Hindlimb muscle (tissue), 1 donor: ENCODE measurements around the gene MSRB3. TPM values are rescaled to one million over a fixed set of nuclear protein-coding genes. Genes with fewer than 3 reads are reported as not detected.
A peak's percentile ranks its signal among the peaks of the same experiment; 100 is the strongest.
"Not testable (repeated sequence)": the region's sequence is repeated elsewhere in the genome, so short reads cannot be mapped to it uniquely, and the experiment has no call there.

Experiments used
- DNase-seq: peaks from one replicate; pipeline ENCODE4 v3.0.0-alpha.2; 2013
- polyA plus RNA-seq: library from polyadenylated mRNA; unstranded; fragments of 120-200 nt; gene quantifications from one replicate; pipeline ENCODE4 v1.2.1, GENCODE V29; 2013; ENCODE audit not compliant: insufficient read length

Gene MSRB3
- polyA plus RNA-seq, 1 donor: 41.3 TPM

DNA sequence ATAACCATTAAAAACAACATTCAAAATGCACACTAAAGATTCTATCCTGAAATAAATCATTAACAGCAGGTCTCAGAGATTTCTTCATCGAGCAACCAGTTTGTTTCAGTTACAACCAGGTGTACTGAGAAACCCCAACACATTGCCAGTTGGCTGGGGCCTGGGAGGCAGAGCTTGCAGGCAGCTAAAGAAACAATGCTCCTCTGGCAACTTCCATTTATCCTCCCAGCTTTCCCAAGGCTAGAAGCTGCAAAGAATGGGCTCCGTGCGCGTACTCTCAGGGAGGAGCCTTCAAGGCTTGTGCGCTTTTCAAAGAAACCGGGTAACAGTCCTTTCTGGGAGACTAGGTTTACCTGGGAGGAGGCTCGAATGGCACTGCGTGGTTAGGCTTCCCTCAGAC, 181.6 kb downstream of the MSRB3 start:
- DNase-seq: no peak

DNA sequence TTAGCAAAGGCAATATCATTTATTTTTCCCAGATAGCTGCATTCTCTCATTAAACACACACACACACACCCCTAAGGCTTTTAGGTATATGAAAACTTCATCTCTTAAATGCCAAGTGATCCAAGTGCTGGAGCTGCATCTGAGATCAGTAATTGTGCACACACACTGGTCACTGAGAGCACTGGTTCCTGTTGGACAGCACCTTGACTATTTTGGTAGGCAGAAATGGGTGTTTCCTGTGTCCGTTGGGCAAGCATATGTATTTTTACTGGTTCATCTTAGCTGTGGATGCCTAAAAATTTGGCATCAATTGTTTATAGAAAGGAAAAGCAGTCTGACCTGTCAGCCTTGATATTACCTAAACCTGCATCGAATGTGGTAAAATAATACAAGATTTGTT, 182.5 kb downstream of the MSRB3 start:
- no peak for DNase-seq

DNA sequence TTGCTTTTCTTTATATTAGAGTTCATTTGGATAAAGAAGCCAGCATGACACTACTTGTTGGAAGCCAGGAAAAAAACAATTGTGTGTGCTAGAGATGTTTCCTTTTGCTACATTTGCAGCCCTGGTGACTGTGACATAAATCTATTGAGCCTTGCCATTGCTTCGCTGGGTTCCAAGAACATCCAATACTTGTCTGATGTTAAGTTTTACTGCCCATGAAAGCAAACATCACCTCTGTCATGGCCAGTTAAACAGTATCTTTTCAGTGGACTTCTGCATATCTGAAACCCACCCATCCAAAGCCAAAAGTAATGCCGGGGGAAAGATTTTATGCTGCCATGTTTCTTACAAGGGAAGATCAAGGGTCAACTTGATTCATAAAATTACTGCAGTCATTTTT, 184.0 kb downstream of the MSRB3 start:
- no peak for DNase-seq

DNA sequence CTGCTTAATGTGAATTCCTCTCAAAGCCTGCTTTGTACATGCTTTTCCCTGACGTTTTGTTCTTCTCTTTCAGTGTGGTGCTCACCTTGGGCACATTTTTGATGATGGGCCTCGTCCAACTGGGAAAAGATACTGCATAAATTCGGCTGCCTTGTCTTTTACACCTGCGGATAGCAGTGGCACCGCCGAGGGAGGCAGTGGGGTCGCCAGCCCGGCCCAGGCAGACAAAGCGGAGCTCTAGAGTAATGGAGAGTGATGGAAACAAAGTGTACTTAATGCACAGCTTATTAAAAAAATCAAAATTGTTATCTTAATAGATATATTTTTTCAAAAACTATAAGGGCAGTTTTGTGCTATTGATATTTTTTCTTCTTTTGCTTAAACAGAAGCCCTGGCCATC, 184.6 kb downstream of the MSRB3 start:
- no peak for DNase-seq

DNA sequence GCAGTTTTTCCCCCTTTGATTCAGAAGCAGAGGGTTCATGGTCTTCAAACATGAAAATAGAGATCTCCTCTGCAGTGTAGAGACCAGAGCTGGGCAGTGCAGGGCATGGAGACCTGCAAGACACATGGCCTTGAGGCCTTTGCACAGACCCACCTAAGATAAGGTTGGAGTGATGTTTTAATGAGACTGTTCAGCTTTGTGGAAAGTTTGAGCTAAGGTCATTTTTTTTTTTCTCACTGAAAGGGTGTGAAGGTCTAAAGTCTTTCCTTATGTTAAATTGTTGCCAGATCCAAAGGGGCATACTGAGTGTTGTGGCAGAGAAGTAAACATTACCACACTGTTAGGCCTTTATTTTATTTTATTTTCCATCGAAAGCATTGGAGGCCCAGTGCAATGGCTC, 185.1 kb downstream of the MSRB3 start:
- no peak for DNase-seq

DNA sequence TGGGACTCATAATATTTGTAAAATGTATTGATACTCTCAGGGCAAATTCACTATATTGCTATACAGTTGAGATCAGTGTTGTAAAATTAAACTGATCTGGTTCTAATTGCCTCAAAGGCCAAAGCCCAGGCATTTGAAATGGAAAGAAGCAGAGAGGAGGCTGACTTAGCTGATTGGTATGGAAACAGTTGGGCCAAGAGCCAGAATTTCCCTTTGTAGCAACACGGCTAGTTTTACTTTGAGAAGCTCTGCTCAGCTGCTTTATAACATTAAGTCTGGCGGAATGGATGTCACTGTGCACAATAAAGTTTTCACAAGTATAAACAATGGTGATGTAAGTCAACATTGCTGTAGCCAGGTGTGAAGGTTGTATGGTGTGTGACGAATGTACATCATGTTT, 186.4 kb downstream of the MSRB3 start:
- DNase-seq: peak; percentile 60

DNA sequence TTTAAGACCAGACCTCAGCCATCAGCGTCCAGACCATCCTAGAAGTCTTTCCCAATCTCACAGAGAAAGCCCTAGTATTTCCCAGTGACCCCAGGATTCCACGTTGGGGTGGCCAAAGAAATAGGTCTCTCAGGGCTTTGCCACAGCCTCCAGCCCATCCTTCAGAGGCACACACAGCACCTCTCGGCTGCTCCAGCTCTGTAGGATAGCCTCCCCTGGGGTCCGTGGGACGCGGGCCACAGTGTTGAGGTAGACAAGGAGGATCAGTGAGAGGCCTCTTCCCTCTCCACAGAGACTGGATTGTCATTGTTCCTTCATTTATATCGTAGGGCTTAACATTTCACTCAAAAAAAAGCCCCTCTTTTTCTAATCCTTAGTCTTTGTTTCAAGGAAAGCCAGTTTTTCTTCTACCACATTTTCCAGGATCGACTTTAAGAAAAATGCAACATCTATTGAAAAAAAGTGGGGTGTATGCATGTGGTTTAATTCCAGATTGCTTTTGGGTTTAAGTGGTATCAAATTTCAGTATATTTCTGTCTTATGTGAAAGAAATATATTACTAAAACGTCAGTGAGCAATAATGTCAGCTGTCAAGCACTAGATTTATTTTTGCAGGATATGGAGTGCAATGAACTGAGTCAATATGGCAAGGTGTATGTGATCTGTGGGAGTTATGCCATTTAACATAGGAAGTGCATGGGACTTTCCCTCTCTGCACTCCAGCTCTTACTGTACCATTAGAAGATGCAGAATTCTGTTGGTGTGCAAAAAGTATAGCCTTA, 187.5 kb downstream of the MSRB3 start:
- no peak for DNase-seq

DNA sequence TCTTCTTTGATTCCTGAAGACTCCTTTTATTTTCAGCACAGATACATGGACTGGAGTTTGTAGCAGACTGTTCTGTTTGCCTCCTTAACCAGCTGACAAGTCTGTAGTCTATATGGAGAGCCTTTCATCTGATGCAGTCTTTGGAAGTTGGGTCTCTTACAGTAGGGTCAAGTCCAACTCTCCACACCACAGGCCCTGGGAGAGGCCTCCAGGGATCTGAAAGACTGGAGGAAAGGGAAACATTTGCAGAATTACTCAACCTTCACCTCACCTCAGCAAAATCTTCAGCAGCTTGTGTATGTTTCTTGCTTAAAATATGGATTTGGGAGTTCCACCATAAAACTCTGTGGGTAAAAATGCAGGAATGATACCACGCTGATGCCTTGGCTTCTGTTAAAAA, 188.4 kb downstream of the MSRB3 start:
- DNase-seq: no peak

DNA sequence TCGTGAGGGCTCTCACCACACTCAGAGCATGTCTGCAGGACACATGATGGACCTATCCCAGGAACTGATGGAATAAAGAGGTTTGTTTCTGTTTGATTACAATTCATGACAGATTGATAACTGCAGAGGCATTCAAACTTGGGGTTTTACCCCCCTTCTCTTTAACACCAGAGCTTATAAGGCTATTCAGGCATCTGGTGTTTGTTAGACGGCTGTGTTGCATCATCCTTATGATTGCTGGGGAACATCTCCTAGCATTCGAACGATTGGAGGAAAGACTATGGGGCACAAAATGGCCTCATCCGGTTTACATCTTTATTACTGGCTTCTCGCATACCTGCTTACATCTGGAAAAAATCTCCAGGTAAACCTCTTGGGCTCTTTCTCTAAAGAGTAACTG, 191.8 kb downstream of the MSRB3 start:
- DNase-seq: no peak

DNA sequence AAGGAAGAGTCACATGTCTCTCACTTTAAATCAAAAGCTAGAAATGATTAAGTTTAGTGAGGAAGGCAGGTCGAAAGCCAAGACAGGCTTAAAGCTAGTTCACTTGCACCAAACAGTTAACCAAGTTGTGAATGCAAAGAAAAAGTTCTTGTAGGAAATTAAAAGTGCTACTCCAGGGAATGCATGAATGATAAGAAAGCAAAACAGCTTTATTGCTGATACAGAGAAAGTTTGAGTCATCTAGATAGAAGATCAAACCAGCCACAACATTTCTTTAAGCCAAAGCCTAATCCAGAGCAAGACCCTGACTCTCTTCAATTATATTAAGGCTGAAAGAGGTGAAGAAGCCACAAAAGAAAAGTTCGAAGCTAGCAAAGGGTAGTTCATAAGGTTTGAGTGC, 193.6 kb downstream of the MSRB3 start:
- no peak for DNase-seq

DNA sequence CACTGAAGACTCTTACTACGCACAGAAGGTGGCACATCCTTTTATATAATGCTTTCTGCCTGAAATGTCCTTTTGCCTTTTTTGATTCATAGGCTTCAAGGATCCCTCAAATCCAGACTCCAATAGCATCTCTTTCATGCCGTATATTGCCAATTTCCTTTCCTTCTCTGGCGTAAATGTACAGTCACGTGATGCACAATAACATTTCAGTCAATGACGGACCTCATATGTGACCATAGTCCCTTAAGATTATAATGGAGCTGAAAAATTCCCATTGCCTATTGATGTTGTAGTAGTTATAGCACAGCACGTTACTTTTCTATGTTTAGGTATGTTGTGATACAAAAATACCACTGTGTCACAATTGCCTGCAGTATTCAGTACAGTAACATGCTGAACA, 196.3 kb downstream of the MSRB3 start:
- DNase-seq: no peak

DNA sequence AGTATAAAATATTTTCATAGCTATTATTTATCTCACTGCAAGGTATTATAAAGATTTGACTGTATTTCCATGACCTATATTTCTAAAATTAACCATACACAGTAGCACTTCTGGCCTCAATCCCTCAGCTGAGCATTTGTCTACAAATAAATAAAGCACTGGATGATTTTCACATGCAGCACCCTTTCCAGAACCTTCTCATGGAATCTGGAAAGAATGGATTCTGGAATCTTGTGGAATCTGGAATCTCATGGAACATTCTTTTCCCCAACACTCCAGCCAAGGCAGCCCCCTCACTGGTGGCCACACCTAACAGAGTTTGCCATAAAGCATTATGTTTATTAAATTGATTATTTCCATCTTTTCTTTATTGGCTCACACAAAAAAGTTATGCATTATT, 199.2 kb downstream of the MSRB3 start:
- DNase-seq: peak; percentile 36

DNA sequence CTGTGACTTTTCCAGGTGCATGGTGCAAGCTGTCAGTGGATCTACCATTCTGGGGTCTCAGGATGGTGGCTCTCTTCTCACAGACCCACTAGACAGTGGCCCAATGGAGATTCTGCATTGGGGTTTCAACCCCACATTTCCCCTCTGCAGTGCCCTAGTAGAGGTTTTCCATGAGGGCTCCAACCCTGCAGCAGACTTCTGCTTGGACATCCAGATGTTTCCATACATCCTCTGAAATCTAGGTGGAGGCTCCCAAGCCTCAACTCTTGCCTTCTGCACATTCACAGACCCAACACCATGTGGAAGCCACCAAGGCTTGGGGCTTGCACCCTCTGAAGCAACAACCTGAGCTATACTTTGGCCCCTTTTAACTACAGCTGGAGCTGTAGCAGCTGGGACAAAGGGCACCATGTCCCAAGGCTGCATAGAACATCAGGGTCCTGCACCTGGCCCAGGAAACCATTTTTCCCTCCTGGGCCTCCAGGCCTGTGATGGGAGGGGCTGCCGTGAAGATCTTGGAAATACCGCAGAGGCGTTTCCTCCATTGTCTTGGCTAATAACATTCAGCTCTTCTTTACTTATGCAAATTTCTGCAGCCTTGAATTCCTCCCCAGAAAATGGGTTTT, 205.5 kb downstream of the MSRB3 start:
- not testable (repeated sequence) for DNase-seq

DNA sequence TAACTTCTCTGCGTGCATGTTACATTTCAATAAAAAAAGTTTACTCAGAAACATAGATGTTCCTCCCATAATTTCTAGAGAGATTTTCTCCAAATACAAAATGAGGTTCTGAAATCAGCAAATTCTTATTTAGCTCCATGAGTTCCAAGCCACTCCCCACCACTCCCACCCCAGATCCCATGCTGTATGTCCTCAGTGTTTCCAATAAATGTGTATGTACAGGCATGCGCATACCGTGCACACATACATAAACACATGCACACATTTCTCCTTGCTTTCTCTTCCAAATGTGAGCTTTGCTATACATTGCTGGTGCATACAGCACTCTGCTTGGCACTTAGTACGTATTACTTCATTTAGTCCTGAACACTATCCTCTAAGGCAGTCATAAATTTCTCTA, 209.7 kb downstream of the MSRB3 start:
- DNase-seq: no peak

DNA sequence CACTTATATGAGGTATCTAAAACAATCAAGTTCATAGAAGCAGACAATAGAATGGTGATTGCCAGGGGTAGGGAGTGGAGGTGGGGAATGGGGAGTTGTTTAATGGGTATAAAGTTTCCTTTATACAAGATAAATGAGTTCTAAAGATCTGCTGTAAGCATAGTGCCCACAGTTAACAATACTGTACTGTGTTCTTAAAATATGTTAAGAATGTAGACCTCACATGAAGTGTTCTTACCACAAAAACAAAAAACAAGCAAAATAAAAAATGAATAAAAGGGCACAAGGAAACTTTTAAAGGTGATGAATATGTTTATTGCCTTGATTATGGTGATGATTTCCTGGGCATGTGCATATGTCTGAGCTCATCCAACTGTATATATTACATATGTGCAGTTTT, 211.8 kb downstream of the MSRB3 start:
- DNase-seq: no peak

DNA sequence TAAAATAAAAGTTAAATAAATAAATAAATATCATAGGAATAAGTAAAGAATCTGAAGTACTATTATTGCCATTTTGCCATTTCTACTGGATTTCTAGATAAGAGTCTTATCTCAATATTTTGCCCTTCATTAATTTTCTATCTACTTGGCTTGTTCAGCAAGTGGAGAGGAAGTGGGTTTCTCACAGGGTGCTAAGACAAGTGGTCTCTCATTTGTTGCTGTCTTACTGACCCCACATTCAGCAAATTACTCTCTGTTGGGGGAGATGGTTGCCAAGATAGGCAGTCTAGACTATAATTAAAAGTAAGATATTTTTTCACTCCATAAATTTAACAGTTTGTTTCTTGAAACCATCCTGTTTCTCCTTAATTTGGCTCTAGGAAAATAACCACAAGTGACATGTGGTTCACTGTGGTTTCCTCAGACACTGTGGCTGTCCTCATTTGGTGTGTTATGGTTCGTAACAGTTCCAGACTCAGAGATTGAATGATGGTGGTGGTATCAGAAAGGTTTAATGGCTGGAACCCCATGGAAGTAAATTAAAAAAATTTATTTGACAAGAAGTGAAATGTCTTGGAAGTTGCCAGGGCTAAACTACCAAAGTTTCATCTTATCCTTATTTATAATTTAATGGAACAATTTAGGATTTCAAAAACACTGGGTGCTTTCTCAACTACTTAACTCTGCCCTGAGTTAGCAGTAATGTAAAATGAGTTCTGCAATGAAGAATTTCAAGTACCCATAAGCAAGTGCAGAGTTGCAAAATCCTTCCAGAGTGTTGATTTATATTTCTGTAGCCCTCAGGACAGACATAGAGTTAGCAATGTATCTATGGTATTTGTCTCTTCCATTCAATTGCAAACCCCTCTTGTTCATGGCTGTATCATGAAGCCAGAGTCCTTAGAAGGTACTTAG, 214.8 kb downstream of the MSRB3 start:
- DNase-seq: no peak

DNA sequence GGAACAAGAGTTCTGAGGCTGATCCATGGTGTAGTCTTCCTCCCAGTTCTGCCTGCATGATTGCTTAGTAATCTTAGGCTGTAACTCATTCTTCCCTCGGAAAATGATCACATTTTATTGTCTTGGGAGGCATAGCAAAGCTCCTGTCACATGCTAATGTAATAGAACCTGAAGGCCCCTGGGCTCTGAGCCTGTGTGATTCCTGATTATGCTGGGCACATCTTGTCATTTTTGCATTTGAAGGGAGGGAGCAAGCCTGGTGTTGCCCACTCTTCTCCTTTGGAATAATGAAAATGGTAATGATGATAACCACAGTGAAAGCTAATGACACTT, 215.4 kb downstream of the MSRB3 start:
- DNase-seq: no peak

DNA sequence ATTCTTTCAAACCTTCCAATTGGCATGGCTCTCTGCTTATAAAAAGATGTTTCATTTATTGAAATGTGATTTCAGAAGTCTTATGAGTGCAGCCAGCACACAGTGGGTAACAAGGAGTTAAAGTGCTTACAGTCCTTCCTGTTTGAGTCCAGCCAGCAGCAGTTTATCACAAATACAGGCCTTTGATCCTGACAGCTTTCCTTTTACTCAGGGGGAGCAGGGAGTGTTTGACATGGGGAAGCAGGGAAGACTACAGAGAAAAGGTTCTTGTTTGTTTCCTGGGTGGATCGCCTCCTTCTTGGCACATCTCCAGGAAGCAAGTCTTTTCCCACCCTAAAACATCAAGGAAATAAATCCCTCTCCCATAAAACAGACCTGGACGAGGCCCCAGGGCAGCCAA, 216.1 kb downstream of the MSRB3 start:
- DNase-seq: no peak

DNA sequence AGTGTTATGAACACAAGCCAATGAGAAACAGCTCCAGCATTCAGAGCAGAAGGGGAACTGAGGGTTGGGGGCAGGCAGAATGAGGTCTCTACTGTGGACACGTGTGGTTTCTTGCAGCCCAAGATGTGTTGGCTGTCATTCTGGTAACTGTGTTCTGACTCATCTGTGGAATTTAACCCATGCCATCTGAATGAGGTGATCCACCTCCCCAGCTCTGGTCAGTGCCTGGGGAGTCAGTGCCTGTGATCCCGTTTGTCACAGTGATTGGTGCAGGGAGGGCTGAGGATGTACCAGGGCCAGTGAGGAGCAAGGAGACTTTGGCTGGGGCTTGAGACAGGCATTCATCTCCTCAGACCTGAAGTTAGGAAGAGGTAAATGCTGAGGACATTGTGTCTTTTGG, 216.8 kb downstream of the MSRB3 start:
- DNase-seq: no peak

DNA sequence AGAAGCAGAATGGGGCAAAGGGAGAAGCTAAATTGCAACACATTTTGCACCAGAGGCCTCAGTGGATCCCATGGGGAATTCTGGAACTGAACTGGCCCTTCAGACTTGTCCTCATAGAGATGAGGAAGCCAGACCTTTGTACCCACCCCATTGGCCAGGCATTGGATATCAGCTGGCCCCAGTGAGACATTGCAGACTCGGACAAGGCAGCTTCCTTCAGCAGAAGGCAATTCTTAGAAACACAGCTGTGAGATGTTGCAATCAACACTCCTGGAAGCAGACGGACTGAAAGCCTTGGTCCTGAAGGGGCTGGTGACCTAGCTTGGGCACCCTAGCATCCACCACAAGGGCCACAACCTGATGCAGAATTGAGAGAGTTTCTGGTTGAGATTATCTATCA, 218.1 kb downstream of the MSRB3 start:
- DNase-seq: no peak

DNA sequence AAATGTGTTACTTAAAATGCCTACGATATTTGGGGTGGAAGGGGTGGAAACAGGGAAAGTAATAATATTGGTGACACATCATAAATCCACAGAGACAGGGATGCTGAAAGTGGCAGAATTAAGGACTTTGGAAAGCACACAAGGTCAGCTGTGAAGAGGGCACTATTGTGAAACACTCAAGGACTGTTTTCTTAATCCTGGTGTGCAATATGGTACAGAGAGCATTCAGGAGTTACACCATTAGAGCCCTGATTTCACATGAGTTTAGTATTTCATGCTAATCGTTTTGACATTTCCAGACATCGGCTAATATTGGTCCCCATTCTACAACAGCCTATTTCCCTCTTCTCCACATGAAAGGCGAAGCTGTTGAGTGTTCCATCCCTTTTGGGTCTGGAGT, 219.2 kb downstream of the MSRB3 start:
- no peak for DNase-seq

DNA sequence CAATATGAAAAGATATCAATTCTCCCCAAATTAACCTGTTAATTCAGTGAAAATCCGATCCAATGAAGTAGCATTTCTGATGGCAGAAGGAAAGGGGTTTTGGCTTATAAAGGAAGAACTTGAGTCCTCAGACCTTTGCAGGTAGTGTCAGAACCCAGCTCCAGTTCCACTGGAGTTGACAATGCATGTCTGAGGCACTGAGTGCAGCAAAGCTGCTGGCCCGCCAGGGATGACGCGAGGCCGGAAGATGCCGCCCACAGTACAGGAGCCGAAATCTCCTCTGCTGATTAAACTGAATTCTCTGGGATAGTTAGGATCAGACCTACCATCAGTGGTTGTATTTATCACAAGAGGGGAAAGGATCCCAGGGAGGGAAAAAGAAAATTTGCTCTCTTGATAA, 220.7 kb downstream of the MSRB3 start:
- DNase-seq: no peak

DNA sequence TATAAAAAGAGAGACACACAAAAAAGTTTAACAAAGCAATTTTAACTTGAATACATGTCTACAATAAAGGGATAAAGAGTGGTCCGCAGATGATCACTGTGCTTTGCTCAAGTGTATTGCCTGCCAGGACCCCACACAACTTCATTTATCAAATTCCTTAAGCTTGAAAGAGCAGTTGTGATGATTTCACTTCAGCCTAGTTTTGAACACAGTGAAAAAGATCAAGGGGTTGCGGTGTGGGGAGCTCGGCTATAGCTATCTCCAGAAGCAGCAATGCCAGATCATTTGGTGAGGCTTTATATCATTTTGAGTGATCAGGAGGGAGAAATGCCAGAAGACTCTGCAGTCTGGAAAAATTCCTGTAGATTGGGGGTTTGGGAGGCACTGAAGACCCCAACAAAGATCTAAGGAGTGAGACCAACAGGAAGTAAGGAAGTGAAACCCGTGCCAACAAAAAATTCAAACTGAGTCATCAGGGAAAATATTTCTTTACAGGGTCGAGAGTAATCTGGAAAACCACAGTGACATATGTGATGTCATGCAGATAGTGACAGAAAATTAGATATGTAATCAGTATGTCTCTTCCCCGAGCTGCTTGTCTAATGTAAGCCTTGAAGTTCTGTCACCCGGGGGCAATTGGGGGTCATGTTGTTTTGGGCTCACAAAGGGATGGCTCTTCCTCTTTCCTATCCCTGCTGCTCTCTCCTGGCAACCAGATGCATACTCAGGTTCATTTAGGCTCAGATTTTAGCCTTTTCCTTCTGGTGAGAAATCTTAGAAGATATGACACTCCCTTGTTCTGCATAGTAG, 221.8 kb downstream of the MSRB3 start:
- DNase-seq: no peak
